Measurements from ENCODE around the gene DUSP15.
"Not testable (repeated sequence)": the region's sequence is repeated elsewhere in the genome, so short reads cannot be mapped to it uniquely, and the experiment has no call there.

DUSP15 gene

DNA sequence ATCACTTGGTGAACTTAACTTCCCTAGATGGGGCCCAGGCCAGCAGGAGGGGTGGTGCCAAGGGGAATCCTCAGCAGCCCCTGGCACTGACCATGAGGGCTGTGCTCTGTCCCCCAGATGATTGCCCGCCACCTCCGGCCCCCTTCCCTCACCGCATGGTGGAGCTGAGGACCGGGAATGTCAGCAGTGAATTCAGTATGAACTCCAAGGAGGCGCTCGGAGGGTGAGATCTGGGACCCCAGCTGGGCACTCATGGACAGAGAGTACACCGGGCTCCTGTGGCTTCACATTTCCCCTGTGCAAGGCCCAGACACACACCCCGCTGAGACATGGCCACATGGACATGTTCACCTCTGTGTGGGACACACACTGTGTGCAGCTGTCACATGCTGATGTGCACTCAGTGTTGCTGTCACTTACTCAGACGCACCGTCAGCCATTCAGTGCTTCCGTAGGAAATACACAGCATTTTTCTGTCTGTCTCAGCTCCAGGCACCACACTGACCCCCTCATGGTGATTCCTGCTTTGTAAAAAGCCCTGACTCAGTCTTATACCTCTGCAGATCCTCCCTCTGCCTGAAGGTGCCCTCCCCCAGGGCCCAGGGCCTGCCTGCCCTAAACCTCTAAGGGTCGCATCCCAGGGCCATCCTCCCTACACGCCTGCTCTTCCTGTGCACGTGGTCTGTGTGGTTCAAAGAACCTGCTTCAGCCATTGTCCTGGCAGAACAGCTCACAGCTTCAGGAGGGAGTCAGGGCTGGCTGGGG is 46.8 kb downstream of the DUSP15 start:
- DNase-seq: no peak

DNA sequence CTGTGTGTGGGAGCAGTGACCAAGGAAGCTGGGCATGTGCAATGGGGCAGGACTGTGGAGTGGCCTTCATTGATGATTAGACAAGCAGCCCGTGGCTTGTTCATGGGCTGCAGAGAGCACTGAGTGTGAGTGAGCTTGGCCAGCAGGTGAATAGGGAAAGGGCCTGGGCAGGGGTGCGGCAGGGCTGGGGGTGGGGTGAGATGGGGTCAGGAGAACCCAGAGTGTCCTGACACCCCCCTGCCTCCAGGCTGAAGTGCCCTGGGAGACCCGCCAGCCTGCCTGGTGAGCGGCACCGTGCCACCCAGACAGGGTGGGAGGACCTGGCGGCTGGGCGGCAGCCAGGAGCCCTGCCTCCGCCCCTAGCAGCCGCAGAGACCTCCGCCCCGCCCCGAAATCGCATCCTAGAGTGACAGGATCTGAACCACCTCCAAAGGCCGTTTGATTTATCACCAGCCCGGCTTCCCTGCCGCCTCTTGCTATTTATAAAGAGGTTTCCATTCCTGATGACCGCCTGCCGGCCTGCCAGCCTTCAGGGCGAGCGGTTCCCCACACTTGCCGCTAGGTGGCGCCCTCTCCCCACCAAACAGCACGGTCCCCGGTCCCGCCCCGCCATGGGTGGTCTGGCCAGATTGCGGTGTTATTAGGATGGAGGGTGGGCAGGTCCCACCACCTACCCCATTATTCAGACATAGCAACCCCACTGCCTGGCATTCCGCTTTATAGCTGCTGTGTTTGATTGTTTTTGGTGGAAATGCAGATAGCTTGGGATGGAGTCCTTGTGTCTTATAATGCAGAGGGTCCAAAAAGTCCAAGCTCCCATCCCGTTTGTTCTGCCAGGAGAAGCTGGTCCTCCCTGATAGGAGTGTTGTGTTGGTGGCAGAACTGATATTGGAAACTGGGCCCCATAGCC is 47.7 kb downstream of the DUSP15 start:
- DNase-seq: peak in 48 of 51 donors; percentile 10 to 81 (median 60)

DNA sequence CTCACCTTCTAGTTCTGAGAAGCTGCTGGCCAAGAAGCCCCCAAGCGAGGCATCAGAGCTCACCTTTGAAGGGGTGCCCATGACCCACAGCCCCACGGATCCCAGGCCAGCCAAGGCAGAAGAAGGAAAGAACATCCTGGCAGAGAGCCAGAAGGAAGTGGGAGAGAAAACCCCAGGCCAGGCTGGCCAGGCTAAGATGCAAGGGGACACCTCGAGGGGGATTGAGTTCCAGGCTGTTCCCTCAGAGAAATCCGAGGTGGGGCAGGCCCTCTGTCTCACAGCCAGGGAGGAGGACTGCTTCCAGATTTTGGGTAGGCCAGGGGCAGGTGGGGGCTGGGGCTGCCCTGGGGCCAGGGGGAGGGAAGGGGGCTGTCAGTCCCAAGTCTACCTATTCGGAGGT is 48.9 kb downstream of the DUSP15 start:
- DNase-seq: no peak

DNA sequence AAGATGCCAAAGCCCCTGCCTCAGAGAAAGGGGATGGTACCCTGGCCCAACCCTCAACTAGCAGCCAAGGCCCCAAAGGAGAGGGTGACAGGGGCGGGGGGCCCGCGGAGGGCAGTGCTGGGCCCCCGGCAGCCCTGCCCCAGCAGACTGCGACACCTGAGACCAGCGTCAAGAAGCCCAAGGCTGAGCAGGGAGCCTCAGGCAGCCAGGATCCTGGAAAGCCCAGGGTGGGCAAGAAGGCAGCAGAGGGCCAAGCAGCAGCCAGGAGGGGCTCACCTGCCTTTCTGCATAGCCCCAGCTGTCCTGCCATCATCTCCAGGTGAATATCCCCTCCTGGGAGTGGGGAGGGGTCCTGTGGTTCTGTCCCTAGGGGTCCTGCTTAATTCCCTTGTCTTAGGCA is 50.1 kb downstream of the DUSP15 start:
- DNase-seq: no peak

DNA sequence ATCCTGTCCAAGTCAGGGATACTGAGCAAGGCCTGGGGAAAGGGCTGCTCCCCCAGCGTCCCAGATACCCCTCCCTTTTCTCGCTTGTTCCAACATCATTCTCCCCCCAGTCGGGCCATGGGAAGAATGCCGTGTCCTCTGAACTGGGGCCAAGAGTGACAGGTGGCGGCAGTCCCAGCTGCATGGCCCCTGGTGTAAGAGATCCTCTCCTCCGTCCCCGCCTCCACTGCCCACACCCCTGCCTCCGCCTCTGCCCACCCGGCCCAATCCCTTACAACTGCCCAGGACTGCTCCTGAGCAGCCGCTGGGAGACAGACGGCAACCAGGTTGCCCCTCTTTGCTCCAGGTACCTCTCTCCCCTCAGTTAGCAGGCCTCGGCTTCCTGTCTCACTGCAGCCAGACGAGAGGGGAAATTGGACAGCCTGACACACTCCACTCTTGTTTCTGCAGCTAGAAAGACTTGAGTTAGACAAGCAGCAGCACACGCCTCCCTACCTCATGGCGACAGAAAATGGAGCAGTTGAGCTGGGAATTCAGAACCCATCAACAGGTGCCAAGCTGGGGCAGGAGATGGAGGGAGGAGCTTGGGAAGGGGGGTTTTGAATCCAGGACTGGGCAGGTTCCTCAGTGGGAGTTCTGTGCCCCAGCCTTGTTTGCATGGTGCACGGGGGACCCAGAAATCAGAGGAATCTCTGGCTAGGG is 51.1 kb downstream of the DUSP15 start, which contains the start of gene MYLK2:
Gene MYLK2, plus strand, starts transcription at position 274 of the 702 bp plus-strand sequence. Its CDS starts 225 bp downstream, at position 499.
- no peak for DNase-seq

DNA sequence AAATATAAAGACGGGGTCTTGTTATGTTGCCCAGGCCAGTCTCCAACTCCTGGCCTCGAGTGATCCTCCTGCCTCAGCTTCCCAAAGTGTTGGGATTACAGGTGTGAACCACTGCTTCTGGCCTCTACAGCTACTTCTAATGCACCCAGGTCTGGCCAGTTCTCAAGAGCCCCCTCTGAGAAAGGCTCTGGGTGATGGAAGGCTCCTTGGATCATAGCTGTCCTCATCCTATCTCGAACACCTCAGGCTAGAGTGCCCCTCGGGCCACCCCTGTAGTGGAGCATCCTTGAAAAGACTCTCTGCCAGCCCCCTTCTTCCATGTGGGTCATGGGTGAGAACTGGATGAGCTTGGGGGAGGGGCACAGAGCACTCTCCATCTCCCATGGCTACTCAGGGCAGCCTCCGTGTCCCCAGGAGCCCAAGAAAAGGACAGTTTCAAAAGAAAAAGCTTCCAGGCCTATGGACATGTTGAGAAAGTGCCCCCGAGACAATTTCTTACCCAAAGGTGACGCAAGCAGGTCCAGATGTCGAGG is 51.9 kb downstream of the DUSP15 start:
- no peak for DNase-seq

DNA sequence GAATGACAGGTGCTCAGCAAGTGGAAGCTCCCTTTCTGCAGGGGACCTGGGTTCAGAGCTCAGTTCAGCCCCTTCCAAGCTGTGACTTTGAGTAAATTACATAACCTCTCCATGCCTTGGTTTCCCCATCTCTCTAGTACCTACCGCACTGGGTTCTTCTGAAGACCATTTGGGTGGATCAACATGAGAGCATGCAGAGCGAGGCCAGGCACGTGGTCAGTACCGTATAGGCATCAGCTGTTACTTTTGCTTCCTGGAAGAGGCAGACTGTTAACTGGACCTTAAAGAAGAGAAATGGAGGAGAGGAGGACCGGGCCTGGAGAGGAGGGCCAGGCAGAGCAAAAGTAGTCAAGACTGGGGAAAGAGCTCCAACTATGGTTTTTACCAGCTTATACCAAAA is 52.9 kb downstream of the DUSP15 start:
- DNase-seq: no peak

DNA sequence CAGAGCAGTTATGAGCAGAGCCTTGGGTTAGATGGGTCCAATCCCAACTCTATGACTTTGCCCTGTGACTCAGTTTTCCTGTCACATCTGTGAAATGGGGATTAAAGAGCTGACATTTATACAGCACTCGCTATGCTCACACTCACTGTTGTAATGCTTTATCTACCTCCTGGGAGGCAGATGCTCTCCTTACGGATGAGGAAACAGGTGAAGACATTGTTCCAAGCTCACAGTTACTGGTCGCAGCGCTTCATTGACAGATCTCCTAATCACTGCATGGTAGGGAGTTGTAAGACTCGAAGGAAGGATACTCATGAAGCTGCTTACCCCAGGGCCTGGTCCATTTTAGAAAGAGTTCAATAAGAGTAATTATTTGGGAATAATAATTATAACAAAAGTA is 54.1 kb downstream of the DUSP15 start:
- no peak for DNase-seq

DNA sequence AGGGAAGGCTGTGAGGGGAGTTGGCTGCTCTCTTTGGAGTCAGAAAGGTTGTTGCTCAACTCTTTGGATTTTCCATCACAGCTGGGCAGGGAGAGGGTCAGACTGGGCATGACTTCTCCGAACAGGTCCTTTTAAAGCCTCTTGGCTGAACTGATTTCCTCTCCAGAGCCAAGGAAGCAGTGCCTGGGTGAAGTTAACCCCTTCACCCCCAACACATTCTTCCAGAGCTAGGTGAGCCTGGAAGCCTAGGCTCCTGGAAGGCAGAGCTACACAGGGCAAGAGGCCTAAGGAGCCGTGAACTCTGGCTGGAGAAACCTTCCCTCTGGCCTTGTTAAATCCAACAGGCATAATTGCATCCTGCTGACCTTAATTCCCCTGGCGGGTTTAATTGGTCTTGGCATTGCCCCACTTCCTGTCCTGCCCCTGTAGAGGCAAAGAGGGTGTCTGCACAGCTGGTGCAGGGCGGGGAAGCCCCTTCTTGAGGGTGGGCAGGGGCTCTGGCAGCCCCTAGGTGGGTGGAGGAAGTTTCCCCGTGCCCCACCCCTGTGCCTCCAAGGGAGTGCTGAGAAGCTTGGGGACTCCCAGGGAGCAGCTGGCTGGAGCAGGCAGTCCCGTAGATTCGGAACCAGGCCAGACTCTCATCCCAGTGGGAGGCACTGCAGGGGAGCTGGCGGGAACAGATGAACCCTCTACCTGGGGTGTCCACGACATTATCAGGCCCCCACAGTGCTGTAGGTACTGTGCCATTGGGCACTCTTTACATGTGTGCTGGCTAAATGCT is 54.7 kb downstream of the DUSP15 start:
- no peak for DNase-seq

DNA sequence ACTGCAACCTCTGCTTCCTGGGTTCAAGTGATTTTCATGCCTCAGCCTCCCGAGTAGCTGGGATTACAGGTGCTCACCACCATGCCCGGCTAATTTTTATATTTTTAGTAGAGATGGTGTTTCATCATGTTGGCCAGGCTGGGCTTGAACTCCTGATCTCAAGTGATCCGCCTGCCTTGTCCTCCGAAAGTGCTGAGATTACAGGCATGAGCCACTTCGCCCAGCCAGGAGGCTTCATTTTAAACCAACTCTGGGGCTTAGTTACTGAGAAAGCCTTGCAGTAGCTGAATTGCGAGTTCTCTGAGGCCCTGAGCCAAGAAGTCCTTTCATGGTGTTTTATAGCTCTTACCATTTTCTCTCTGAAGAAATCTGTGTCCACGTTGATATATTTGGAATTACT is 56.2 kb downstream of the DUSP15 start:
- not testable (repeated sequence) for DNase-seq

DNA sequence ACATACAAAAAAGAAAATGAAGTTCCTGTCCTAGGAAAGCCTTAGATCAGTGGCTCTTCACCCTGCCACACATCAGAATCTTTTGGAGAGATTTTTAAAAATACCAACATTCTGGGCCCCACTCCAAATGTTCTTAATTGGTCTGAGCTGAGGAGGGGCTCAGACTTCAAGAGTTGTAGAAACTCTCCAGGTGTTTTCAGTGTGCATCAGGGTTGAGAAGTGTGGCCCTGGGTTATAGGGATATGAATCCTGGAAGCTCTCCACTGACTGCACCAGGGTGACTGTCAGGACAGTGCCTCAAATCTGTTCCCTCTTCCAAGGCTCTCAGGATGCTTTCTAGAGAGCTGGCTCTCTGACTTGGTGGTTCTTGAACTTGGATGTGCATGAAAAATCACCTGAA is 56.7 kb downstream of the DUSP15 start:
- DNase-seq: no peak

DNA sequence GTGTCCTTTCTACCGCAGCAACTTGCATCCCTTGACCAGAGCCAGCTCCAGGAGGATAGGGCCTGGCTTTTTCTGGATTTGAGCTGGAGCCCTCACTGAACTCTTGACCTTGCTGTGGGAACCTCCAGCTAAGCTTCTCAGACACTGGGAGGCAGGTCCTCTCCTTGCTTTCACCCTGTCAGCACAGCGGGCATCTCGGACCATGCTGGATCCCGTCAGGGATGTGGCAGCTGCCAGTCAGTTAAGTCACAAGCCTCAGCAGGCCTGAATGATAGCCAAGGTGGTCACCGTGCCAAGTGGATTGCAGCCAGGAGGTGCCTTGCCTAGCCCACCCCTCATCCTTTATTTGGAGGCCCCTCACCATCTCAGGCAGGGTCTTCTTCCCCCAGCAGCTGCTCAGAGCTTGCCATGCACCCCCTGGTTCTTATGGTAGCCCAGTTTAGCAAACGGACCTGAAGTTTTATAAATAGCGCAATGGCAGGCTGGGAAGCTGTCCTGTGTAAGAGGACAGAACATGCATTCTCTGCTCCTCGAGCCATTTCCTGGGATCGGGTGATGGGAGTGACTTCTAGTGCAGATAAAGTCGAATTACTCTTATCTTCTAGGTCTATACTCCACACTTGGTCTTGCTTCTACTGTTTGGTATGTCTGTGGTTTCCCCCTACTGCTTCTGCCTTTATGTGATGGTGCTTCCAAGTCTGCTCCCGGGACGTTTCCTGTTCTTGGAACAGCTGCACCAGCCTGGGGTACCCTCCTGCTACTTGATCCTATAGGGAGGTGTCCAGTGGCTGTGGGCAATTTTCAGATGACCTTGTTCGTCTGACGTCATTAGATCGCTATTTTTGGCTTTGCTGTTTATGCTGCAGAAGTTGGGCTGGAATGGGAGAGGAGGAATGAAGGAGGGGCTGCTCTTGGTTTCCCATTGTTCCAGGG is 58.3 kb downstream of the DUSP15 start:
- DNase-seq: no peak

DNA sequence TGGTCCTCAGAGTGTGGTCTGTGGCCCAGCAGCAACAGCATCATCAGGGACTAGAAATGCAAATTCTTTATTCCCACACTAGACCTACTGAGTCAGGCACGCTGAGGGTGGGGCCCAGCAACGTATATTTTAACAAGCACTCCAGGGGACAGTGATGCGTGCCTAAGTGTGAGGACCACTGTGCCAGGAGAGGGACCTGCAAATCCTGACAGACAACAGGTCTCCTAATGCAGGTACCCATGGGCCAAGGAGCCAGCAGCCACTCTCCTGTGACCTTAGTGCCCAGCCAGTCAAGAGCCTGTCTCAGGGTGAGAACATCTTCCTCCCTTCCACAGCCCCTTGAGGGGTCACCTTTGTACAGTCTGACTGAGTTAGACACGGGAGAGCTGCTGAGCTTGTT is 59.1 kb downstream of the DUSP15 start:
- no peak for DNase-seq

All from hypothalamus (tissue), 51 donors.